ENCODE results near the gene TMEM50A.

DNA sequence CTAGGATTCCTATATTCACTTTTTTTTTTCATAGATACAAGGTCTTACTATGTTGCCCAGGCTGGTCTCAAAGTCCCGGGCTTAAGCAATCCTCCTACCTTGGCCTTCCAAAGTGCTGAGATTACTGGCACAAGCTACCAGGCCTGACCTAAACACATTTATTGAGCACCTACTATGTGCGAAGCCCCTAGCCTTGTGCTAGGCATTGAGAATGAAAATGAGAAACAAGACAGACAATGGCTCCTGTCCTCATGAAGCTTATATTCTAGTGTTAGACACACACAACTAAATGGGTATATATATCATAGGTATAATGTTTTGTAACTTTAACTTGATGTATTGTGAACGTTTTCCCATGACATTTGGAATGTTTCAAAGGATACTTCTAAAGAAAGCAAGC lies 11.5 kb downstream of the TMEM50A start:
- TF ChIP-seq CTCF (IDR thresholded peaks at IDR 0.05; ENCODE audit: extremely low read depth in 1 of 2, insufficient read depth in 1 of 2, low read depth in 1 of 2, low read length in 2 of 2) (no peak), POLR2A (IDR thresholded peaks at IDR 0.05; ENCODE audit: low read depth, low read length) (no peak), EZH2 (IDR thresholded peaks at IDR 0.05; ENCODE audit: borderline replicate concordance, low read depth, low read length, severe bottlenecking) (no peak), POLR2AphosphoS5 (IDR thresholded peaks at IDR 0.05; ENCODE audit: insufficient read depth, low read depth, low read length) (no peak), MYC (IDR thresholded peaks at IDR 0.05; ENCODE audit: low read depth, low read length) (no peak), GATA2 (IDR thresholded peaks at IDR 0.05; ENCODE audit: insufficient read depth, insufficient read length, low read depth, low read length) (no peak), MAX (IDR thresholded peaks at IDR 0.05; ENCODE audit: insufficient read depth, insufficient read length) (no peak), JUN (IDR thresholded peaks at IDR 0.05; ENCODE audit: borderline replicate concordance, insufficient read depth, insufficient read length, low read depth) (no peak), FOS (IDR thresholded peaks at IDR 0.05; ENCODE audit: borderline replicate concordance, insufficient read depth, low read length) (no peak)

Measured in endothelial cell of umbilical vein (primary cell).